Measurements from ENCODE around the gene EIF4A3.
"Not testable (repeated sequence)": the region's sequence is repeated elsewhere in the genome, so short reads cannot be mapped to it uniquely, and the experiment has no call there.

The EIF4A3 gene

DNA sequence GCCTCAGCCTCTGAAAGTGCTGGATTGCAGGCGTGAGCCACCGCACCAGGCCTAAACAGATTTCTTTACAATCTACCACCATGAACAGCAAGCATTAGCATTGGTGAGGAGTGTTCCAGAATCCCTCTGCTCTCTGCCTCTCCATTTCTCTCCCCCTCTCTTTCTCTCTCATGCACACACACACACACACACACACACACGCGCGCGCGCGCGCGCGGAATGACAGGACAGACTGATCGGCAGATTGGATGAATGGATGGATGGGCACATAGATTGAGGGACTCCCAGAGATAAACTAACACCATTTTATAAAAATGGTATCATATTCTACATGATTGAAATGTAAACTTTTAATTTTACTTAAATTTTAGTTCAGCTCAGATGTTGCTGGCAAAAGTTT, 26.2 kb upstream of the EIF4A3 start:
- DNase-seq (ENCODE audit: low read depth in 2 of 2), result no peak

DNA sequence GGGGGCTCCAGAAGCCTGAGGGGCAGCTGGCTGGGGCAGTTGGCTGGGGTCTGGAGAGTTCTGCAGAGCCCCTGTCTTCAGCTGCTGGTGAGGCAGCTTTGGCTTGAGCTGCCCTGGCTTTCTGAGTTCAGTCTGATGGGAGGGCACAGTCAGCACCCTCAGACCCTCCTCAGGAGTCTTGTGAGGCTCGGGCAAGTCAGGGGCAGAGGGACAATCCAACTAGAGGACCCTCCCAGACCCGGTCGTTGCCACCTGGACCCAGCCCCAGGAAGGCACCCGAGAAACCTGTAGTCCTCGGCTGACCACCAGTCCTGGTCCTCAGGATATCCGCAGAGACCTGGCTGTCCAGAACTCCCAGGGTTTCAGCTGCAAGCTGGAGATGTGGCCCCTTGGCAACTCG, 24.8 kb upstream of the EIF4A3 start:
- no peak for DNase-seq (ENCODE audit: low read depth in 2 of 2)

DNA sequence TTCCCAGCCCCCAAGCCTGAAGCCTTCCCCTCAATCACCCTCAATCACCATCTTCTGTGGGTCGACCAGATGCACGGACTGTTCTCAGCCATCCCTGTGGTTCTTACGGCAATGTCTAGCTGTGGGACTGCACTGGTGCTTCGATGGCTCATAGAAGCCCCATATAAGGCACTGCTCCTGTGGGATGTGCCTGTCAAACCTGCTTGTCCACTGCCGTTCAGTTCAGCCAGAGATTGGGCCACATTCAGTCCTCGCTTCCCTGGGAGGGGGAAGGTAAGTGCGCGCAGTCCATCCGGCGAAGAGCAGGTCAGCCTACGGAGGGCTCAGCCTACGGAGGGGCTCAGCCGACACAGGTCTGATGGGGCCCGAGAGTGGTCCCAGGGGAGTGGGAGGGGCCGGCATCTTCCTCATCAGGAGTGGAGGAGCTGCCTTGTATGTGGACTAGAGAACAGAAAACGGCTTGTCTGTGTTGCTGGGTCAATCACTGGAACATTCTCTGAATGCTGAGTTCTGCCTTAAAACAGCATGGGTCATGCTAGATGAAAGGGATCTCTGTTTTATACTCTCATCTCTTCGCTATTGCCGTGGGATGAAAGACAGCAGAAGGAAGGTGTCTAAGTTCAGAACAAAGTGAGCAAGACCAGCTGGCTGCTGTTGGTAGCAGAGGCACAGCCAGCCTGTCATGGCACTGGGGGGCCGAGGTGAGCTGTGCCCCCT, 23.0 kb upstream of the EIF4A3 start, which contains the start of gene CARD14:
TSS of gene CARD14 (plus strand) at position 247 of the 717 bp plus-strand sequence. CDS start 11,409 bp downstream, outside the sequence.
- DNase-seq (ENCODE audit: low read depth in 2 of 2), result no peak

DNA sequence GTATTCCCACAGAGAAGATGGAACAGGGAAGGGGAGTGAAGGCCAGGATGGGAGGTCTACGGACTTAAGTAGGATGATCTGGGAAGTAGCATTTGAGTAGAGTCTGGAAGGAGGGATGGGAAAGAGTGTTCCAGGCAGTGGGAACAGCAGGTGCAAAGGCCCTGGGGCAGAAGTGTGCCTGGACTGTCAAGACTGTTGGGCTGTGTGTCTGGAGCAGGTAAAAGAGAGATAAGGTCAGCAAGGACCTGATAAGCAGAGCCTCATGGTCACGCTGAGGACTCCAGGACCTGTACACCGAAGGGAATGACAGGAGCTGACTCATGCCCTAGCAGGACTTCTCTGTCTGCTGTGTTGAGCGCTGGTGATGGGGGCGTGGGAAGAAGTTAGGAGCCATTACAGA, 22.2 kb upstream of the EIF4A3 start:
- DNase-seq (ENCODE audit: low read depth in 2 of 2), result no peak

DNA sequence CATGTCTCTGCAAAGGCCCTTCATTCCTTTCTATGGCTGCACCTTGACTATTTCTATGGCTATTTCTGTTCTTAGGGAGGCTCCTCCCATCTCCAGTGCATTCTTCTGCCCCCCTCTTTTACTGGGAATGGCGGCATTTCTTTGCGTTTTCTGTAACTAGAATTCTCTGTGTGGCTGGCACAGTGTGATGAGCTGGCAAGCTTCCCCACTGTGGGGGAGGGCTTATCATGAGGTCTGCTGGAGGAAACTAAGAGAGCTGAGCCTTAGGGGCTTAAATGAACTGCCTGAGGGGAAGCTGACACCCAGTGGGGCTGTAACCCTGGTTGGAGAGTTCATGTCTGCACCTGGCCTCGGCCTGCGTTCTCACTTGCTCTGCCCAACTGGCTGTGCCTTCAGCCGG, 21.4 kb upstream of the EIF4A3 start:
- no peak for DNase-seq (ENCODE audit: low read depth in 2 of 2)

GRCh38 chr17:80166446-80166845, 19.5 kb upstream of the EIF4A3 start:
- DNase-seq (ENCODE audit: low read depth in 2 of 2), result no peak

DNA sequence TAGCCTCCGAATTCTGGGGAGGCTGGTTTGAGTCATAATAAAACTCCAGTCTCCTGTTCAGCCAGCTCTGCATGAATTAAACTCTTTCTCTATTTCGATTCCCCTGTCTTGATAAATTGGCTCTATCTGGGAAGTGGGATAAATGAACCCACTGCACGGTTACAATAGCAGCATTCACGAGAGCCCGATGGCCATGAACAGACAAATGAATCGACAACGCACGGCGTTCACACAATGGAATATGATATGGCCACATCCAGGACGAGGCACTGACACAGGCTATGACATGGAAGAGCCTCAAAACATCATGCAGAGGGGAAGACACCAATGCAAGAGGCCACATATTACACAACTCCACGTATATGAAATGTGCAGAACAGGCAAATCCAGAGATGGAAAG, 17.3 kb upstream of the EIF4A3 start:
- no peak for DNase-seq (ENCODE audit: low read depth in 2 of 2)

DNA sequence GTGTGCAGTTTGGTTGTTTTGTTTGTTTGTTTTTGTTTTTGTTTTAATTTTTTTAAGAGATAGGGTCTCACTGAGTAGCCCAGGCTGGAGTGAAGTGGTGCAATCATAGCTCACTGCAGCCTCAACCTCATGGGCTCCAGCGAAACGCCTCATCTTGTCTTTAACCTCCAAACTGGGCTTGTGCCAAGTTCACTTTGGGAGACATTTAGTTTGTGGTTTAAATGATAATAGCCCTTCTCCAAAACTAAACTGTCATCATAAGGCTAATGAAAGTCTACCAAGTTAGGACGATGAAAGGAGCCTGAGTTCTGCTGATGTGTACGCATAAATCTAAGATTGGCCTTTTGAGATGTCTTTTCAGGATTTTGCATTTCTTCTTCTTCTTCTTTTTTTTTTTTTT, 16.4 kb upstream of the EIF4A3 start:
- DNase-seq (ENCODE audit: low read depth in 2 of 2), result no peak

DNA sequence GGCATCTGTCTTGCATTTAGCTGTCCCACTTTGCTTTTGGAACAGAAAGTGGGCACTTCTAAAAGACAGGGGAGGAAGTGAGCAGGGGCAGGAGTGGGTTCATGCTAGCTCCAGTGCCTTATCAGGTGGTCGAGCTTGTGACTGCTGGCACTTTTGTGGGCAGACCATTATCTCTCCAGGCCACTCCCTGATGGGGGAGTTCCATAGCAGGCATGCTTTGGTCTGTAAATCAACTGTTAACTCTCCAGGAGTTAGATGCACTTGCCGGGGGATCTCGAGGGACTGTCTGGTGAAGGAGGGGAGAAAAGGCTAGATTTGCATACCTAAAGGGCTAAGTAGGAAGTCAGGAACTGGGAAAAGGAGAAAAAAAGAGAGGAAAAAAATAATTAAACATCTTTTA, 13.6 kb upstream of the EIF4A3 start:
- DNase-seq (ENCODE audit: low read depth in 2 of 2), result no peak

DNA sequence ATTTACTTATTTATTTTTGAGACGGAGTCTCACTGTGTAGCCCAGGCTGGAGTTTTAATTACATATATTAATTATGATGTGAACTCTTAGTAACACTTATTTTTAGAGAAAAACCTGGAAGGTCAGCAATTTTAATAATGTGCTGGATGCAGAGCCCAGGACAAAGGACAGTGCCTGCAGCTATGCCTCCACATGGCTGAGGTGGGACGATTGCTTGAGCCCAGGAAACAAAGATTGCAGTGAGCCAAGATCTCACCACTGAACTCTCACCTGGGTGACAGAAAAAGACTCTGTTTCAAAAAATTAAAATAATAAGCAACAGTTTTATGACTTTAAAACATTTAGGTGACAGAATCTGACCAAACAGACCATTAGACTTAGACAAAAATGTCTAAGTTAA, 11.9 kb upstream of the EIF4A3 start:
- DNase-seq (ENCODE audit: low read depth in 2 of 2), result no peak

GRCh38 chr17:80155600-80155999, 8.7 kb upstream of the EIF4A3 start:
- DNase-seq (ENCODE audit: low read depth in 2 of 2), result not testable (repeated sequence)

DNA sequence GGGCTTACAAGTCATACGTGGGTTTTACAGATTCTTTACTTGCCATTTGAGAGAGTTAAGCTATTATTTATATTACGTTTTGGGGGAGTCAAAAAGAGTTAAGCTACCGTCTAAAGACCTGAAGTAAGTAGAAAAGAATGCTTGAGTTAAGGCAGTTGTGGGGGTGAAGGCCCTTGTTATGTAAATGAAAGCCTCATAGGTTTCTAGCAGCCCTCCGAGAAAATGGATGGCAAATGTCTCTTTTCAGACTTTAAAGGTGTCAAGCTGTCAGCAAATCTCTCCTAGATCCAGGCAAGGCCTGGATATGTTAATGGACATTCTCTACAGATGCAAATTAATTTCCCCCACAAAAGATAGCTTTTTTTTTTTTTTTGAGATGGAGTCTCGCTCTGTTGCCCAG, 7.2 kb upstream of the EIF4A3 start:
- DNase-seq (ENCODE audit: low read depth in 2 of 2), result no peak

GRCh38 chr17:80153004-80153403, 6.1 kb upstream of the EIF4A3 start:
- no peak for DNase-seq (ENCODE audit: low read depth in 2 of 2)

GRCh38 chr17:80152081-80152702, 5.3 kb upstream of the EIF4A3 start:
- no peak for DNase-seq (ENCODE audit: low read depth in 2 of 2)

- no peak for DNase-seq (ENCODE audit: low read depth in 2 of 2)
Observed at GRCh38 chr17:80151333-80151732, 4.4 kb upstream of the EIF4A3 start.

GRCh38 chr17:80146121-80147034, 550 bp downstream of the EIF4A3 start:
- DNase-seq (ENCODE audit: low read depth in 2 of 2), result no peak

GRCh38 chr17:80145076-80146075, 1.6 kb downstream of the EIF4A3 start:
- DNase-seq (ENCODE audit: low read depth in 2 of 2), result no peak

DNA sequence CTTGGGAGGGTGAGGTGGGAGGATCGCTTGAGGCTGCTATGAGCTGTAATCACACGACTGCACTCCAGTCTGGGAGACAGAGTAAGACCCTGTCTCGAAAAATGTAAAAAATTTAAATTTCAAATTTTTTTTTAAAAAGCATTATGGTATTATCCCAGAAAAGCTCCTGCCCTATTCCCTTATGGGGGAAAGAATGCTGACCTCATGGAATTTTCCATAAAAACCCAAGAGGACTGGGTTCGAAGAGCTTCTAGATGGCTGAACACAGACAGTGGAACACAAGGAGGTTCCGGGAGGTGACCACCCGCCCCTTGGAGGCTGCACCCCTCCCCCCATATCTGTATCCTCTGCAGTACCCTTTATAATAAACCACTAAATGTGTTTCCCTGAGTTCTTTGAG, 4.0 kb downstream of the EIF4A3 start:
- DNase-seq (ENCODE audit: low read depth in 2 of 2), result no peak

GRCh38 chr17:80141463-80142165, 5.3 kb downstream of the EIF4A3 start:
- DNase-seq (ENCODE audit: low read depth in 2 of 2), result no peak

DNA sequence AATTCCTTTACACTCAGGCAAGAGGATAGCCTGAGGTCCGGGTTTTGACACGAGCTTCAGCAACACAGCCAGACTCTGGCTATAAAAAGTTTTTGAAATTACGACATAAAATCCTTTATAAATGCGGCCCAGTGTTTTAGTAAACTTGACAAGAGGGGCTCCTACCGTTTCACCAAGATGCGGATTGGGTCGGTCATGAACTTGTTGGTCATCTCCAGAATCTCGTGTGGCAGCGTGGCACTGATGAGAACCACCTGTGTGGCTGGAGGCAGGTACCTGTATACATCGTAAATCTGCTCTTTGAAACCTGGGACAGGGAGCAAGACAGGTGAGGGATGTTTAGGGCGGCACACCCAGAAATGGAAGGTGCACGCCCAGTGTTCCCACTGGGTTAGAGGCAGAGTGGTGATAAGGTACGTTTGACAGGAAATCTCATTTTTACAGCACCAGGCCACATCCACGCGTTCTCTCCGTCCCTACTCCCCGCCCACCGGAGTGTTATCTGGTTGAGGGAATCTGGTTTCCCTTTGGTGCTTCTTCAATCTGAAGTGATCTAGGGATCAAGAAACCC, 8.0 kb downstream of the EIF4A3 start:
- DNase-seq (ENCODE audit: low read depth in 2 of 2), result no peak

Data from stimulated activated CD8-positive, alpha-beta memory T cell treated with anti-CD3 and anti-CD28 coated beads, Interleukin-7, amount 100 ng/mL, for 1 hour (primary cell).